K562 (cell line): Measurements from ENCODE around the gene MYRIP. TPM values are rescaled to one million over a fixed set of nuclear protein-coding genes. Genes with fewer than 3 reads are reported as not detected.
A peak's percentile ranks its signal among the peaks of the same experiment; 100 is the strongest.

Source experiments
- ATAC-seq: fragments of 200-7000 bp; cut with Tn5 transposase; 3 replicates; pipeline ENCODE4 v1.9.1; 2020; ENCODE audit warnings: moderate library complexity
- BruUV-seq: library from RNA; stranded (reverse); fragments of 400-500 nt; replicated peaks from 2 replicates; lab custom pipeline; 2021; lab: Mats Ljungman, UMichigan
- CTCF ChIA-PET: fragments of 300-600 bp; formaldehyde crosslinking; extraction: SDS; loops from one replicate; lab custom pipeline; 2021; ENCODE audit warnings: low intra/inter-chr PET ratio; lab: Yijun Ruan, JAX
- POLR2A ChIA-PET: fragments of 300-600, 350-650 bp; sonication (Branson Sonifier 250); formaldehyde crosslinking; extraction: SDS; loops from one replicate; lab custom pipeline; 2021; ENCODE audit warnings: antibody characterized with exemption, inconsistent platforms; lab: Yijun Ruan, JAX
- DNase-seq, 4 experiments: peaks; one replicate each; pipeline versions ENCODE4 v3.0.0 to v3.0.0-alpha.2; 2011 to 2018; ENCODE audit warnings: low spot score in 3 of 4, mixed read lengths in 3 of 4; ENCODE audit errors: extremely low read depth in 1 of 4
- FAIRE-seq: peaks from 2 replicates; lab custom pipeline; 2011; peaks lifted over from hg19 to GRCh38; lab: Jason Lieb, UNC
- H2AFZ ChIP-seq: 2 replicates; pipeline ENCODE4 v1.6.0; 2011; ENCODE audit warnings: low read depth, low read length, control low read depth, inconsistent platforms
- H3K27ac ChIP-seq: fragments of 200-600 bp; 3 replicates; pipeline ENCODE4 v1.8.0; 2011; ENCODE audit warnings: low read depth, mild to moderate bottlenecking, control low read depth, inconsistent platforms, low read length, moderate library complexity, mixed read lengths; ENCODE audit errors: extremely low read depth
- H3K27me3 ChIP-seq, 2 experiments: fragments of 300-600 bp in 1 of 2; 2 replicates in 1 of 2; 3 replicates in 1 of 2; pipeline versions ENCODE4 v1.6.0 to v1.8.0; 2011; ENCODE audit warnings: inconsistent platforms in 2 of 2, low read length in 2 of 2, mild to moderate bottlenecking in 1 of 2, mixed read lengths in 1 of 2, moderate library complexity in 1 of 2; ENCODE audit not compliant: control insufficient read depth in 2 of 2, insufficient read depth in 2 of 2
- H3K36me3 ChIP-seq: fragments of 300-600 bp; 3 replicates; pipeline ENCODE4 v1.8.0; 2011; ENCODE audit warnings: mild to moderate bottlenecking, low read length, inconsistent platforms; ENCODE audit not compliant: control insufficient read depth, insufficient read depth
- H3K4me1 ChIP-seq, 2 experiments: fragments of 200-600 bp in 1 of 2; replicated peaks in 1 of 2; 2 replicates in 1 of 2; 3 replicates in 1 of 2; pipeline versions ENCODE4 v1.5.1 to v1.8.0; 2011; ENCODE audit warnings: inconsistent platforms in 2 of 2, low read length in 2 of 2, mild to moderate bottlenecking in 1 of 2, mixed read lengths in 1 of 2, moderate library complexity in 1 of 2; ENCODE audit not compliant: control insufficient read depth in 2 of 2, insufficient read depth in 2 of 2
- H3K4me2 ChIP-seq: 2 replicates; pipeline ENCODE4 v1.6.1; 2011; ENCODE audit warnings: low read length, control low read depth, inconsistent platforms, mixed read lengths; ENCODE audit not compliant: insufficient read depth
- H3K4me3 ChIP-seq: fragments of 200-600 bp; sonication (generic), shearing (Covaris generic); 2 replicates; pipeline ENCODE4 v1.5.1; 2016; ENCODE audit warnings: control low read depth, inconsistent platforms
- H3K79me2 ChIP-seq: fragments of 200-600 bp; 3 replicates; pipeline ENCODE4 v1.8.0; 2011; ENCODE audit warnings: low read length, inconsistent platforms; ENCODE audit not compliant: control insufficient read depth, insufficient read depth
- H3K9ac ChIP-seq, 2 experiments: 2 replicates each; pipeline versions ENCODE4 v1.6.0 to v1.6.1; 2011; ENCODE audit warnings: low read depth in 2 of 2, low read length in 2 of 2, control low read depth in 1 of 2, inconsistent platforms in 1 of 2, mild to moderate bottlenecking in 1 of 2, mixed read lengths in 1 of 2; ENCODE audit not compliant: insufficient read depth in 1 of 2
- H3K9me1 ChIP-seq: one replicate; pipeline ENCODE4 v1.6.0; 2011; ENCODE audit warnings: inconsistent platforms, mild to moderate bottlenecking, low read length, moderate library complexity; ENCODE audit not compliant: control insufficient read depth, insufficient read depth
- H3K9me3 ChIP-seq: replicated peaks from 2 replicates; pipeline ENCODE4 v1.5.1; 2011; ENCODE audit warnings: low read depth, low read length, inconsistent platforms; ENCODE audit not compliant: control insufficient read depth, insufficient read depth
- H4K20me1 ChIP-seq: replicated peaks from 2 replicates; pipeline ENCODE4 v1.6.1; 2011; ENCODE audit warnings: low read length, inconsistent platforms, mixed read lengths; ENCODE audit not compliant: control insufficient read depth, insufficient read depth
- MTA1 ChIP-seq: fragments of 450-650 bp; IDR thresholded peaks from 2 replicates; pipeline ENCODE4 v1.6.1; 2017; ENCODE audit warnings: borderline replicate concordance
- WGBS: fragments of 100-300 bp; shearing (Covaris generic); methylation state at CpG from one replicate; pipeline ENCODE4 v1.1.6; 2016; ENCODE audit warnings: low coverage, mixed read lengths; ENCODE audit not compliant: insufficient coverage; ENCODE audit errors: missing lambda C conversion rate; 5-methylcytosine and 5-hydroxymethylcytosine counted together
- in situ Hi-C: fragments of 300-500 bp; cut with MboI; formaldehyde crosslinking; loops from 4 replicates; pipeline ENCODE4 v1.15.0; 2018; ENCODE audit warnings: inconsistent platforms, mixed read lengths
- intact Hi-C: fragments of 100-400 bp; cut with micrococcal nuclease; formaldehyde crosslinking; loops from 2 replicates; pipeline ENCODE4 v1.14.2; 2022
- polyA plus RNA-seq, 8 experiments: library from polyadenylated mRNA; depleted of rRNA in 4 of 8; stranded (reverse) in 5 of 8; unstranded in 3 of 8; fragments of >200 nt; fragmentation: Nextera tagmentation in 2 of 8; fragmentation: Illumina TruSeq in 1 of 8; extraction: Ambion mirVana in 2 of 8; extraction: Trizol in 1 of 8; gene quantifications; 2 replicates each; pipeline versions ENCODE4 v1.2.1 to v1.2.3, GENCODE V29; 2011 to 2014; ENCODE audit warnings: inconsistent platforms in 1 of 8, missing spikeins in 1 of 8
- total RNA-seq, 7 experiments: library from RNA; depleted of rRNA in 6 of 7; stranded (reverse); fragments of >200 nt in 6 of 7; fragmentation: Illumina TruSeq in 2 of 7; extraction: Trizol in 2 of 7; gene quantifications; 2 replicates each; pipeline versions ENCODE4 v1.2.1 to v1.2.3, GENCODE V29; 2011 to 2021; ENCODE audit warnings: low replicate concordance in 1 of 7
- TF ChIP-seq, protein P1 (sequence below), 3 experiments: IDR thresholded peaks in 2 of 3; conservative IDR thresholded peaks in 1 of 3; 2 replicates each; pipeline ENCODE4 v1.5.1; 2011 to 2012; ENCODE audit warnings: low read length in 3 of 3, mild to moderate bottlenecking in 3 of 3, control low read depth in 2 of 3, improper control_type of control experiment in 1 of 3, inconsistent platforms in 1 of 3, low read depth in 1 of 3, mixed read lengths in 1 of 3, moderate library complexity in 1 of 3; ENCODE audit not compliant: insufficient read depth in 2 of 3

MYRIP gene
- total and polyA plus RNA-seq, 9 of the 15 experiments (the other 6 are each of a cell fraction or from before 2014, with no cell fraction given) = 0.03 to 0.12 TPM; not detected in 7

DNA sequence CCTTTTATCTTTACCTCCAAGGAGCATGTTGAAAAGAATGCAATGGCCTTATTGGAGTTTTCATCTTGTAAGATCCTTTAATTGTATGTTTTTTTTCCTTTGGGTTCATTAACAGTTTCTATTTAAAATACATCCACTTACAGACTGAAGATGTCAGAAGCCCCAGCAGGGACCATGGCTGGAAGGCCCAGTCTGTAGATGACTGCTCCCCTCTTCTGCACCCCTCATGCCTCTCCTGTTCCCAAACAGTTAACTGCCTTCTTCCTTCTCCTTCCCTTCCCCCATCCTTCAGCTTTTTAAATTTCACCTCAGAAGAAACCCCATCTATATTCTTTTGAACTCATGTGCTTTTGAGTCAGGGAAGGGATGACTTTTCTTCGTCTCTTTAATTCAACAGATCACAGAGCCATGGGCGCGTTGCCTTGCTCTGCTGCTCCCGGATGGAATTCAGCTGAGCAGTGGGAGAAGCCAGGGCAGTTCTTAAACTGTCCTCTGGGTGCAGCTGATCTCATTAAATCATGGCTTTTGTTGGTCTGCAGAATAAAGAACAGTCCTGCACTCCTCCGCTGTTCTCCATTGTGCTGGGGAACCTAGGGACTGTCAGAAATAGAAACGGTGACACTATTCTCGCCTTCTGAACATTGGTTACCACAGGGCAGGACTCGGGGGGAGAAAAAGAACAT is 428.6 kb downstream of the MYRIP start:
- Histone ChIP-seq H3K27me3 (peaks cover 5 to 9% of the 10 kb centered on the region in 2 experiments; a peak in 3 of 5 replicates), H3K4me2 (no peak overlapping the region), H3K36me3 (no peaks in the 10 kb centered on the region), H3K4me1 (no peaks in the 10 kb centered on the region; a peak in 2 of 5 replicates), H3K9me1 (no peaks in the 10 kb centered on the region), H3K79me2 (no peaks in the 10 kb centered on the region), H3K9ac (no peak overlapping the region), H3K9me3 (no peaks in the 10 kb centered on the region), H4K20me1 (no peaks in the 10 kb centered on the region), H3K27ac (no peak overlapping the region), H2AFZ (no peak overlapping the region), H3K4me3 (no peak overlapping the region)
- no peak for DNase-seq
- 10% methylated on average over 8 of the region's 8 CpGs for WGBS
- peak; percentile 83 for ATAC-seq
- ChIA-PET POLR2A (interaction anchor here (0.7 to 1.0 kb wide), 3 partner anchors 9 to 266 kb away, joined by 3 to 5 read pairs (median 5); no protein-coding TSS in a partner anchor), CTCF (no interaction called here)
- in situ Hi-C loops = no loop called here
- intact Hi-C loops = no loop called here
- TF ChIP-seq MTA1 = no peak
- TF ChIP-seq, protein P1, sequence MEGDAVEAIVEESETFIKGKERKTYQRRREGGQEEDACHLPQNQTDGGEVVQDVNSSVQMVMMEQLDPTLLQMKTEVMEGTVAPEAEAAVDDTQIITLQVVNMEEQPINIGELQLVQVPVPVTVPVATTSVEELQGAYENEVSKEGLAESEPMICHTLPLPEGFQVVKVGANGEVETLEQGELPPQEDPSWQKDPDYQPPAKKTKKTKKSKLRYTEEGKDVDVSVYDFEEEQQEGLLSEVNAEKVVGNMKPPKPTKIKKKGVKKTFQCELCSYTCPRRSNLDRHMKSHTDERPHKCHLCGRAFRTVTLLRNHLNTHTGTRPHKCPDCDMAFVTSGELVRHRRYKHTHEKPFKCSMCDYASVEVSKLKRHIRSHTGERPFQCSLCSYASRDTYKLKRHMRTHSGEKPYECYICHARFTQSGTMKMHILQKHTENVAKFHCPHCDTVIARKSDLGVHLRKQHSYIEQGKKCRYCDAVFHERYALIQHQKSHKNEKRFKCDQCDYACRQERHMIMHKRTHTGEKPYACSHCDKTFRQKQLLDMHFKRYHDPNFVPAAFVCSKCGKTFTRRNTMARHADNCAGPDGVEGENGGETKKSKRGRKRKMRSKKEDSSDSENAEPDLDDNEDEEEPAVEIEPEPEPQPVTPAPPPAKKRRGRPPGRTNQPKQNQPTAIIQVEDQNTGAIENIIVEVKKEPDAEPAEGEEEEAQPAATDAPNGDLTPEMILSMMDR (IDR thresholded peaks at IDR 0.05 in 2 of 3, conservative IDR thresholded peaks at IDR 0.05 in 1 of 3; ENCODE audit: insufficient read depth in 2 of 3, low read depth in 1 of 3, low read length in 3 of 3) = peak in 2 of 3 experiments; percentile 22 to 39; a peak in 2 of 6 replicates
- BruUV-seq = no TSS peak
- no peak for FAIRE-seq
